SK-N-SH treated with all-trans-retinoic acid at 6 μM for 48 hours (cell line): ENCODE measurements around the gene TRIM31.

Source experiments
- ATAC-seq: fragments of 200-7000 bp; cut with Tn5 transposase; 3 replicates; pipeline ENCODE4 v1.9.1; 2020; ENCODE audit warnings: mild to moderate bottlenecking, moderate library complexity
- BACH2 ChIP-seq: fragments of 250-450 bp; sonication (Bioruptor Pico); IDR thresholded peaks from 2 replicates; pipeline ENCODE4 v1.9.0; 2021; ENCODE audit warnings: mild to moderate bottlenecking, borderline replicate concordance
- CREB5 ChIP-seq: fragments of 250-450 bp; sonication (Bioruptor Pico); IDR thresholded peaks from 2 replicates; pipeline ENCODE4 v1.5.1; 2020; ENCODE audit warnings: low read depth, mild to moderate bottlenecking, moderate library complexity
- CSDC2 ChIP-seq: fragments of 250-450 bp; sonication (Bioruptor Pico); IDR thresholded peaks from 2 replicates; pipeline ENCODE4 v1.5.0; 2020; ENCODE audit warnings: mild to moderate bottlenecking, moderate library complexity
- CSRNP3 ChIP-seq: fragments of 250-450 bp; sonication (Bioruptor Pico); IDR thresholded peaks from 2 replicates; pipeline ENCODE4 v1.5.1; 2021; ENCODE audit warnings: mild to moderate bottlenecking, moderate library complexity
- ESRRG ChIP-seq: fragments of 250-450 bp; sonication (Bioruptor Pico); IDR thresholded peaks from 2 replicates; pipeline ENCODE4 v1.6.1; 2021; ENCODE audit warnings: mild to moderate bottlenecking
- GLIS3 ChIP-seq: fragments of 250-450 bp; sonication (Bioruptor Pico); IDR thresholded peaks from 2 replicates; pipeline ENCODE4 v1.5.0; 2020; ENCODE audit warnings: mild to moderate bottlenecking, moderate library complexity
- ISL1 ChIP-seq: fragments of 250-450 bp; sonication (Bioruptor Pico); IDR thresholded peaks from 2 replicates; pipeline ENCODE4 v2.1.2; 2022; ENCODE audit warnings: mild to moderate bottlenecking, moderate library complexity
- OSR1 ChIP-seq: fragments of 250-450 bp; sonication (Bioruptor Pico); IDR thresholded peaks from 2 replicates; pipeline ENCODE4 v1.8.0; 2022; ENCODE audit warnings: moderate library complexity, mild to moderate bottlenecking, inconsistent platforms
- PATZ1 ChIP-seq: fragments of 250-450 bp; sonication (Bioruptor Pico); IDR thresholded peaks from 2 replicates; pipeline ENCODE4 v1.8.0; 2020; ENCODE audit warnings: mild to moderate bottlenecking, moderate library complexity, borderline replicate concordance
- PPARA ChIP-seq: fragments of 250-450 bp; sonication (Bioruptor Pico); IDR thresholded peaks from 2 replicates; pipeline ENCODE4 v1.5.0; 2020; ENCODE audit warnings: mild to moderate bottlenecking, borderline replicate concordance
- RARB ChIP-seq: fragments of 250-450 bp; sonication (Bioruptor Pico); IDR thresholded peaks from 2 replicates; pipeline ENCODE4 v1.8.0; 2021; ENCODE audit warnings: mild to moderate bottlenecking, moderate library complexity
- SNAI2 ChIP-seq: fragments of 250-450 bp; sonication (Bioruptor Pico); IDR thresholded peaks from 2 replicates; pipeline ENCODE4 v1.5.0; 2020; ENCODE audit warnings: mild to moderate bottlenecking, moderate library complexity
- TCF4 ChIP-seq: fragments of 250-450 bp; sonication (Bioruptor Pico); IDR thresholded peaks from 2 replicates; pipeline ENCODE4 v1.8.0; 2021; ENCODE audit warnings: mild to moderate bottlenecking, moderate library complexity, borderline replicate concordance
- TOX ChIP-seq: fragments of 250-450 bp; sonication (Bioruptor Pico); IDR thresholded peaks from 2 replicates; pipeline ENCODE4 v1.8.0; 2021; ENCODE audit warnings: mild to moderate bottlenecking, moderate library complexity, borderline replicate concordance
- TSHZ2 ChIP-seq: fragments of 250-450 bp; sonication (Bioruptor Pico); IDR thresholded peaks from 2 replicates; pipeline ENCODE4 v1.5.0; 2020; ENCODE audit warnings: mild to moderate bottlenecking, moderate library complexity
- ZC3H10 ChIP-seq: fragments of 250-450 bp; sonication (Bioruptor Pico); IDR thresholded peaks from 2 replicates; pipeline ENCODE4 v1.5.1; 2021; ENCODE audit warnings: mild to moderate bottlenecking, moderate library complexity
- ZFP3 ChIP-seq: fragments of 250-450 bp; sonication (Bioruptor Pico); IDR thresholded peaks from 2 replicates; pipeline ENCODE4 v1.5.0; 2020; ENCODE audit warnings: mild to moderate bottlenecking, moderate library complexity
- ZFP30 ChIP-seq: fragments of 450-650 bp; formaldehyde crosslinking; IDR thresholded peaks from 2 replicates; pipeline ENCODE4 v1.5.0; 2022; ENCODE audit warnings: mild to moderate bottlenecking, moderate library complexity
- ZNF565 ChIP-seq: fragments of 450-650 bp; formaldehyde crosslinking; conservative IDR thresholded peaks from 2 replicates; pipeline ENCODE4 v1.5.0; 2020; ENCODE audit warnings: low read depth, mild to moderate bottlenecking, moderate library complexity
- ZNF70 ChIP-seq: fragments of 450-650 bp; formaldehyde crosslinking; IDR thresholded peaks from 2 replicates; pipeline ENCODE4 v1.5.0; 2020; ENCODE audit warnings: mild to moderate bottlenecking, moderate library complexity
- ZNF8 ChIP-seq: fragments of 450-650 bp; formaldehyde crosslinking; IDR thresholded peaks from 2 replicates; pipeline ENCODE4 v1.5.0; 2020; ENCODE audit warnings: mild to moderate bottlenecking, moderate library complexity

TRIM31 gene

GRCh38 chr6:30087876-30088275 lies 25.0 kb downstream of the TRIM31 start:
- TF ChIP-seq ESRRG (CRISPR knock-in tag) (no peak), PATZ1 (CRISPR knock-in tag) (no peak), TSHZ2 (CRISPR knock-in tag) (no peak), CSRNP3 (CRISPR knock-in tag) (no peak), ZFP30 (no peak), OSR1 (no peak), ZC3H10 (CRISPR knock-in tag) (no peak), PPARA (CRISPR knock-in tag) (no peak), ZNF70 (no peak), GLIS3 (CRISPR knock-in tag) (no peak), ZFP3 (CRISPR knock-in tag) (no peak), RARB (CRISPR knock-in tag) (no peak), CSDC2 (no peak), CREB5 (CRISPR knock-in tag) (no peak)
- no peak for ATAC-seq

GRCh38 chr6:30077218-30077617 lies 35.7 kb downstream of the TRIM31 start:
- TF ChIP-seq TOX (CRISPR knock-in tag) (no peak), CSDC2 (no peak), ZNF565 (CRISPR knock-in tag) (no peak), TCF4 (CRISPR knock-in tag) (no peak), BACH2 (CRISPR knock-in tag) (no peak), SNAI2 (CRISPR knock-in tag) (no peak), RARB (CRISPR knock-in tag) (no peak), GLIS3 (CRISPR knock-in tag) (no peak), ZNF8 (CRISPR knock-in tag) (no peak), ISL1 (CRISPR knock-in tag) (no peak), TSHZ2 (CRISPR knock-in tag) (no peak), ESRRG (CRISPR knock-in tag) (no peak)
- ATAC-seq: no peak
